GM10266 (cell line): ENCODE data around the gene YY1.
"Not testable (repeated sequence)": the region's sequence is repeated elsewhere in the genome, so short reads cannot be mapped to it uniquely, and the experiment has no call there.

Experiments used
- DNase-seq: peaks from one replicate; pipeline ENCODE4 v3.0.0; 2012; ENCODE audit errors: extremely low spot score
- TF ChIP-seq, protein P1 (sequence below): IDR thresholded peaks from 2 replicates; pipeline ENCODE4 v1.5.1; 2012; ENCODE audit warnings: mild to moderate bottlenecking, low read depth; ENCODE audit not compliant: control insufficient read depth, insufficient read depth; ENCODE audit errors: missing control alignments

Gene YY1

DNA sequence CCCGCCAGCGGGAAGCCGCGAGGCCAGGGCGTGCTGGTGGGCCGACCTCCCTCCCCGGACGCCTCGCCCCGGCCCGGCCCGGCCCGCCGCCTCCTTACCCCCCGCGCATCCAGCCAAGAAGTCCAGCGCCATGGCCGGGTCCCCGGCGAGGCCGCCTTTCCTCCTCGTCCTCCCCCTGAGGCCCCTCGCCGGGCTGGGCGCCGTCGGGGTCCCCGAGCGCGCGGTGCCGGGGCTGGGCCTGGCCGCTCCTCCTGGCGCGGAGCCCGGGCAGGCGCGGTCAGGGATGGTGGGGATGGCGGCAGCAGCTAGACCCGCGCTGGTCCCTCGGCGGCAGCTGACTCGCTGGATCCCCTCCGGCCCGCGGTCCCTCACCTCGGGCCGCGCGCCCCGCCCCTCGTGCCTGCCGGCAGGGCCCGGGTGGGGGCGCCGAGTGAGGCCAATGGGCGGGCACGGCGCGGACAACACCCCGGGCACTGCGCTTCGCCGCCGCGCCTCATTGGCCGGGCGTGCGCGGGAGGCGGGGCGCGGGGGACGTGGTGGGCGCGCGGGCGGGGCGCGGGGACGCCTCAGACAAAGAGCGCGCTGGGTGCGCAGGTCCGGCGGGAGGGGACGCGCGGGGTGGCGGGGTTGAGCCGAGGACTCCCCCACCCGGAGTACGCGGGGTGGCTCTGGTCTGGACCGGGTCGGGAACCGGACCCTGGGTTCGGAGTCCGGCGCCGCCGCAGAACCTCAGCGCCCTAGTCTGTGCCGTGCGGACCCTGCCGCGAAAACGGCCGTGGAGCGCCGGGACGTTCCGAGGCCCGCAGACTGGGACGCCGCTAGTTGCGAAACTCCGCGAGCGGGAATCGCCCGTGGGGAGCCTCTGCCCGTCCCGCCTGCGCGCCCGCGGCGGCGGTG is 67.4 kb downstream of the YY1 start, which contains the start of gene SLC25A29:
Gene SLC25A29, minus strand, starts transcription at position 344 of the 897 bp plus-strand sequence. Its CDS starts 212 bp downstream, at position 132.
- peak; percentile 98 for DNase-seq
- TF ChIP-seq, protein P1, sequence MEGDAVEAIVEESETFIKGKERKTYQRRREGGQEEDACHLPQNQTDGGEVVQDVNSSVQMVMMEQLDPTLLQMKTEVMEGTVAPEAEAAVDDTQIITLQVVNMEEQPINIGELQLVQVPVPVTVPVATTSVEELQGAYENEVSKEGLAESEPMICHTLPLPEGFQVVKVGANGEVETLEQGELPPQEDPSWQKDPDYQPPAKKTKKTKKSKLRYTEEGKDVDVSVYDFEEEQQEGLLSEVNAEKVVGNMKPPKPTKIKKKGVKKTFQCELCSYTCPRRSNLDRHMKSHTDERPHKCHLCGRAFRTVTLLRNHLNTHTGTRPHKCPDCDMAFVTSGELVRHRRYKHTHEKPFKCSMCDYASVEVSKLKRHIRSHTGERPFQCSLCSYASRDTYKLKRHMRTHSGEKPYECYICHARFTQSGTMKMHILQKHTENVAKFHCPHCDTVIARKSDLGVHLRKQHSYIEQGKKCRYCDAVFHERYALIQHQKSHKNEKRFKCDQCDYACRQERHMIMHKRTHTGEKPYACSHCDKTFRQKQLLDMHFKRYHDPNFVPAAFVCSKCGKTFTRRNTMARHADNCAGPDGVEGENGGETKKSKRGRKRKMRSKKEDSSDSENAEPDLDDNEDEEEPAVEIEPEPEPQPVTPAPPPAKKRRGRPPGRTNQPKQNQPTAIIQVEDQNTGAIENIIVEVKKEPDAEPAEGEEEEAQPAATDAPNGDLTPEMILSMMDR = no peak

DNA sequence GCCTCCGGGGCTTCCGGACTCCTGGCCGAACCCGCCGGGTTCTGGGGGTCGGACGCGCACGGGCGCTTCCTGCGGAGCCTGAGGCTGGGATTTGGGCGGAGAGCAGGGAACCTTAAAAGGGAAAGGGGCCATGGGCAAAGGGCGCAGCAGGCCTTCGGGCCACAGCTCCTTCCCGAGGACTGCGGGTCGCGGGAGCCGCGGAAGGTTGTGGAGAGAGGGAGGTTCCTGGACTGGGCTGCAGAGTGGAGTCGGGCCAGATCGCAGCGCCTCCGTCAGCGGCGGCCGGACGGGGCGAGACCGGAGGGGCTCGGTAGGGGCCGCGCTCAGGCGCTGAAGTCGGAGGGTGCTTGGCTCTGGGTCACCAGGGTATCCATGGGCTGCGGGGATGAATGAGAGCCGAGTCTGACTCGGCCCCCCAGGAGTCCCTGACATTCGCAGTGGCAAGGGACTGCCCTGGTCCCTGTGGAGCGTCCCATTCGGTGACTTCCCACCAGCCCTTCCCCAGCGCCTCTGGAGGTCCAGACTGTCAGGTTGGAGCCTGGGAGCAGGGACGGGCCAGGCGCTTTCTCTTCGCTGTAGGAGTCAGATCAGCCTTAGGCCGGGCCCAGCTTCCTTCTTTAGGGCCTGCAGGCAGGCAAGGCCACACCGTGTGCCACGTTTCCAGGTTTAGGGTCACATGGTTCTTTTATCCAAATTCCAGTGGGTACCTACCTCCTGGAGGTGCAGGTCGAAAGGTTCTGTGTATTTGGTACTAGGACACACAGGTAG is 68.2 kb downstream of the YY1 start:
- no peak for DNase-seq
- TF ChIP-seq, protein P1 = no peak

DNA sequence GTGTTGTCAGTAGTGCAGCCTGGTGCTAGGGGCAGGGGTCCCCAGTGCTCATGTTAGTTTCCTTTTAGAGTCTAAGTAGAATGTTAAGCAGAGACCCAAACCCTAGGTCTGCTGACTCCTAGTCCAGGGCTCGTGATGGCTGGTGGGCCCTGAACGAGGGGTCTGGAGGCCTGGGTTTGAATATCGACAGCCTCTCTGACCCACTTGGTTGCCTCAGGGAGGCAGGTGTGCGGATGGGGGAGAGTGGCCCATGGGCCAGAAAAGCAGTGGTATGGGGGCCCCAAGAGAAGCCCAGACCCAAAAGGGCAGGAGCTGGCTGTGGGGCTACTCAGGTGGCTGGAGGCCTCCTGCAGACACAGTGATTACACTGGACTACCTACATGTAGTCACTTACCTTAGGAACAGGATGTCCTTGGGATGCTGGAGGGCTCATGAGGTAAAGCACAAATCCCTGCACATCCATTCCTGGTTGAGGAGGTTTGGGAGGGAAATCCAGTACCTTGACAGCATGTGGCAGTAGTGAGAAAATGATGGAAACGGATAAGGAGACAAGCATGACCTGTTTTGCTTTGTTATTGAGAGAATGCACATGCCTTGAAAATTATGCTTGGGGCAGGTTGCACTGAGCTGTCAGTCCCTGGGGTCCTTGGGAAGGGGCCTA is 69.0 kb downstream of the YY1 start:
- DNase-seq = no peak
- TF ChIP-seq, protein P1 = no peak

DNA sequence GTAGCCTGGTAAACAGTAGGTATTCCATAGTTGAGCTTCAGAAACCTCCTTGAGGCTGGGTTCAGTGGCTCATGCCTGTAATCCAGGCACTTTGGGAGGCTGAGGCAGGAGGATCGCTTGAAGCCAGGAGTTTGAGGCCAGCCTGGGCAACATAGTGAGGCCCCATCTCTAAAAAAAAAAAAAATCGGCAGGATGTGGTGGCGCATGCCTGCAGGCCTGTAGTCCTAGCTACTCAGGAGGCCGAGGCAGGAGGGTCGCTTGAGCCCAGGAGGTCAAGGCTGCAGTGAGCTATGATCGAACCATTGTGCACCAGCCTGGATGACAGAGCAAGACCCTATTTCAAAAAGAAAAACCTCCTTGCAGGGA is 69.5 kb downstream of the YY1 start:
- DNase-seq = not testable (repeated sequence)

DNA sequence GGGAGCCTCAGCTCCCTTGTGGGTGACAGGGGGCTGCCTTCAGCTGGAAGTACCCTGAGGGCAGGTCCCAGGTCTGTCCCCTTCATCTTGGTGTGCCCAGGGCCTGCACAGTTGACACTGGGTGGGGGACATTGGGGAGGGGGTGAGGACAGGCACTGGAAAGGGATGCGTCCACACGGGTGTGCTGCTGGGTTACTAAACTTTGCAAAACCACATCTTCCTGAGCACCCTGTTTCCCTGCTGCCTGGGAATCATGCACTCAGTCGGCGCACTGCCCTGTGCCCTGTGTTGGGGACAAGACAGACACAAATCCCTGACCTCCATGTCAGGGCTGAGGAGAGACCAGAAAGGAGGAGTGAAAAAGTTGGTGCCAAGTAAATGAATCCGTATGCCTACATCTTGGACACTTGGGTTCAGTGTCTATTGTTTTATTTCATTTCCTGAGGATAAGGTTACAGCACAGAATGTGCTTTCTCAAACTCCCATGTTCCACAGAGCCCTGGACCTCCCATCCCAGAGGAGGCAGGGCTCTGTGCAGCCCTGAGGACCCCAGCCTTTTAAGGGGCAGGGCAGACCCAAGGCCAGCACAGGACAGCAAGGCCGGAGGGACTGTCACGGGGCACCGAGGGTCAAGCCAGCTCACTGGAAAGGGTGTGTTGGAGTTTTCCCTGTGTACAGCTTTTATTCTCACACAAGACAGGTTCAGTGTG is 70.2 kb downstream of the YY1 start:
- no peak for DNase-seq
- TF ChIP-seq, protein P1 = no peak

DNA sequence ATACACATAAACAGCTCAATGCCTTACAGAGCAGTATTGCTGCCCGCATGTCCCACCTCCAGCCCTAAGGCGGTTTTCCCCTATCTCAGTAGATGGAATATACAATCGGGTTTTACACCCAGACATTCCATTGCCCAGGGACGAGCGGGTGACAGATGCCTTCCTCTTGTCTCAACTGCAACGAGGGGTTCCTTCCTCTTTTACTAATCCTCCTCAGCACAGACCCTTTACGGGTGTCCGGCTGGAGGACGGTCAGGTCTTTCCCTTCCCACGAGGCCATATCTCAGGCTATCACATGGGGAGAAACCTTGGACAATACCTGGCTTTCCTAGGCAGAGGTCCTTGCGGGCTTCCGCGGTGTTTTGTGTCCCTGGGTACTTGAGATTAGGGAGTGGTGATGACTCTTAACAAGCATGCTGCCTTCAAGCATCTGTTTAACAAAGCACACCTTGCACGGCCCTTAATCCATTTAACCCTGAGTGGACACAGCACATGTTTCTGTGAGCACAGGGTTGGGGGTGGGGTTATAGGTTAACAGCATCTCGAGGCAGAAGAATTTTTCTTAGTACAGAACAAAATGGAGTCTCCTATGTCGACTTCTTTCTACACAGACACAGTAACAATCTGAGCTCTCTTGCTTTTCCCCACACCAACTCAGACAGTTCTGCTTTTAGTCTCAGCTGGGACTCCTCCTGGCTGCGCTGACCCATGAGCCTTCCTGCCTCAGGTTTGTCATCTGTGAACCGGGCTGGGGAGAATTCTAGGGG is 73.3 kb downstream of the YY1 start:
- not testable (repeated sequence) for DNase-seq

DNA sequence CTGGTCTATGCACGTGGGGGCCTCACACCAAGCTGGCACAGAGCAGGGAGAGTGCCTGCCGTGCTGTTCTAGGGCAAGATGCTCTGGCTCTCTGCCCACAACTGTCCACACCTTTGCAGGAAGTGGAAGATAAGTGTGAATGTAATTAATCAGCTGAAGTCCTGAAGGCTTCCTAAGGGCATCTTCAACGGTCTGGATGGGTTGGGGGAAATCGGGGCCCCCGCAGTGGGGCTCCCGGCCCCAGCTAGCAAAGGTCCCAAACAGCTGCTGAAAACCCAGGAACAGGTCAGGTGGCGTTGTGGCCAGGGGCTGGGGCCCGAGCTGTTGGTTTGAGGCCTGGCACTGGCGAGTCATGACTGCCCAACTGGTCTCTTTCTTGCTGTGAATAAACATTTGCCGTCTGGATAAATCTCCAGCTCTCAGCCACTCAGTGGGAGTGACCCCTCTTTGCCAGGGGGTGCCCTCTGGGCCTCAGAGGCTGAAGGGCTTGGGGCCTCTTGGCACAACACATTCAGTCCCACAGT is 74.0 kb downstream of the YY1 start:
- TF ChIP-seq, protein P1 = no peak
- no peak for DNase-seq
